Measurements from ENCODE around the gene OR4N5. TPM values are rescaled to one million over a fixed set of nuclear protein-coding genes. Genes with fewer than 3 reads are reported as not detected.
"Not testable (repeated sequence)": the region's sequence is repeated elsewhere in the genome, so short reads cannot be mapped to it uniquely, and the experiment has no call there.

Gene OR4N5
- polyA plus RNA-seq (2013, experiment 1 of 2), result not detected
- polyA plus RNA-seq (2013, experiment 2 of 2), result not detected

GRCh38 chr14:20138520-20138919 lies at the start of gene OR4N5:
TSS of gene OR4N5 (plus strand) at chr14:20138820. CDS start at chr14:20143736, 4,916 bp downstream.
- Histone ChIP-seq H3K14ac (ENCODE audit: low read length) (no peak within 1 kb of the TSS), H3K4me1 (ENCODE audit: control insufficient read depth in 2 of 2, insufficient read depth in 1 of 2, low read depth in 1 of 2, low read length in 2 of 2) (no peaks in the 10 kb centered on the region), H2AK5ac (ENCODE audit: low read depth, low read length) (no peak within 1 kb of the TSS), H3K79me1 (ENCODE audit: low read depth, low read length) (no peaks in the 10 kb centered on the region), H3K27ac (replicated peaks; ENCODE audit: low read length) (no peak within 1 kb of the TSS), H3K4me2 (ENCODE audit: insufficient read depth, low read length, poor library complexity, severe bottlenecking) (no peak within 1 kb of the TSS), H2BK5ac (ENCODE audit: low read length) (no peak within 1 kb of the TSS), H3K9ac (ENCODE audit: low read depth, low read length, poor library complexity) (no peak within 1 kb of the TSS), H2BK120ac (ENCODE audit: low read depth, low read length) (no peak within 1 kb of the TSS), H3K36me3 (replicated peaks in 1 of 2; ENCODE audit: control insufficient read depth in 2 of 2, insufficient read depth in 2 of 2, low read length in 2 of 2) (no peaks in the 10 kb centered on the region), H2BK15ac (ENCODE audit: low read length) (no peak within 1 kb of the TSS), H3K4ac (ENCODE audit: low read length) (no peak within 1 kb of the TSS), H3K27me3 (ENCODE audit: control insufficient read depth in 3 of 3, insufficient read depth in 3 of 3, low read depth in 1 of 3, low read length in 3 of 3) (peaks cover 0 to 3% (median 0%) of the 10 kb centered on the region in 3 experiments), H3K18ac (ENCODE audit: low read length) (no peak within 1 kb of the TSS), H3K9me3 (replicated peaks in 1 of 2; ENCODE audit: control insufficient read depth in 2 of 2, insufficient read depth in 1 of 2, low read depth in 1 of 2, low read length in 2 of 2) (peaks cover 0 to 8% of the 10 kb centered on the region in 2 donors), H4K8ac (ENCODE audit: low read depth, low read length) (no peak within 1 kb of the TSS), H2AFZ (ENCODE audit: low read length) (no peak within 1 kb of the TSS), H3K4me3 (ENCODE audit: low read length in 2 of 2) (no peak within 1 kb of the TSS), H2BK12ac (ENCODE audit: low read length) (no peak within 1 kb of the TSS), H3K23ac (ENCODE audit: low read depth, low read length, poor library complexity) (no peak within 1 kb of the TSS), H4K91ac (ENCODE audit: low read depth, low read length, poor library complexity) (no peak within 1 kb of the TSS)
- WGBS, 2 donors (ENCODE audit: extremely low coverage in 2 of 2, insufficient read length in 2 of 2, insufficient replicate concordance in 1 of 2), result no CpG with 5 or more reads among the region's 2 CpGs
- no peak for DNase-seq (ENCODE audit: low spot score)

- peaks cover 0 to 8% of the 10 kb centered on the region in 2 donors for H3K9me3 ChIP-seq (replicated peaks in 1 of 2; ENCODE audit: control insufficient read depth in 2 of 2, insufficient read depth in 1 of 2, low read depth in 1 of 2, low read length in 2 of 2)
These were observed 46.6 kb upstream of the OR4N5 start for GRCh38 chr14:20092050-20092449.

GRCh38 chr14:20093442-20093841 lies 45.2 kb upstream of the OR4N5 start:
- Histone ChIP-seq H3K4me3 (ENCODE audit: low read length in 2 of 2) (no peak overlapping the region), H3K27me3 (ENCODE audit: control insufficient read depth in 3 of 3, insufficient read depth in 3 of 3, low read depth in 1 of 3, low read length in 3 of 3) (no peaks in the 10 kb centered on the region), H3K4me1 (ENCODE audit: control insufficient read depth in 2 of 2, insufficient read depth in 1 of 2, low read depth in 1 of 2, low read length in 2 of 2) (no peaks in the 10 kb centered on the region), H3K36me3 (replicated peaks in 1 of 2; ENCODE audit: control insufficient read depth in 2 of 2, insufficient read depth in 2 of 2, low read length in 2 of 2) (no peaks in the 10 kb centered on the region), H3K14ac (ENCODE audit: low read length) (no peak overlapping the region), H2BK5ac (ENCODE audit: low read length) (no peak overlapping the region), H3K18ac (ENCODE audit: low read length) (no peak overlapping the region), H2AK5ac (ENCODE audit: low read depth, low read length) (no peak overlapping the region), H2BK12ac (ENCODE audit: low read length) (no peak overlapping the region), H4K8ac (ENCODE audit: low read depth, low read length) (no peak overlapping the region), H3K9me3 (replicated peaks in 1 of 2; ENCODE audit: control insufficient read depth in 2 of 2, insufficient read depth in 1 of 2, low read depth in 1 of 2, low read length in 2 of 2) (peaks cover 0 to 9% of the 10 kb centered on the region in 2 donors), H4K91ac (ENCODE audit: low read depth, low read length, poor library complexity) (no peak overlapping the region), H3K79me1 (ENCODE audit: low read depth, low read length) (no peaks in the 10 kb centered on the region), H3K23ac (ENCODE audit: low read depth, low read length, poor library complexity) (no peak overlapping the region), H3K9ac (ENCODE audit: low read depth, low read length, poor library complexity) (no peak overlapping the region), H2AFZ (ENCODE audit: low read length) (no peak overlapping the region), H2BK15ac (ENCODE audit: low read length) (no peak overlapping the region), H2BK120ac (ENCODE audit: low read depth, low read length) (no peak overlapping the region), H3K27ac (replicated peaks; ENCODE audit: low read length) (no peak overlapping the region), H3K4ac (ENCODE audit: low read length) (no peak overlapping the region), H3K4me2 (ENCODE audit: insufficient read depth, low read length, poor library complexity, severe bottlenecking) (no peak overlapping the region)
- WGBS, 2 donors (ENCODE audit: extremely low coverage in 2 of 2, insufficient read length in 2 of 2, insufficient replicate concordance in 1 of 2), result no CpG with 5 or more reads among the region's 4 CpGs
- DNase-seq (ENCODE audit: low spot score), result no peak

More at GRCh38 chr14:20092050-20092449, 46.6 kb upstream of the OR4N5 start:
- H2AFZ ChIP-seq (ENCODE audit: low read length), result no peak overlapping the region
- H4K8ac ChIP-seq (ENCODE audit: low read depth, low read length), result no peak overlapping the region
- no peaks in the 10 kb centered on the region for H3K4me1 ChIP-seq (ENCODE audit: control insufficient read depth in 2 of 2, insufficient read depth in 1 of 2, low read depth in 1 of 2, low read length in 2 of 2)
- DNase-seq (ENCODE audit: low spot score), result no peak
- H2BK15ac ChIP-seq (ENCODE audit: low read length), result no peak overlapping the region
- no peak overlapping the region for H4K91ac ChIP-seq (ENCODE audit: low read depth, low read length, poor library complexity)
- no peak overlapping the region for H2AK5ac ChIP-seq (ENCODE audit: low read depth, low read length)
- H3K4me2 ChIP-seq (ENCODE audit: insufficient read depth, low read length, poor library complexity, severe bottlenecking), result no peak overlapping the region
- no peak overlapping the region for H2BK5ac ChIP-seq (ENCODE audit: low read length)
- H3K36me3 ChIP-seq (replicated peaks in 1 of 2; ENCODE audit: control insufficient read depth in 2 of 2, insufficient read depth in 2 of 2, low read length in 2 of 2), result no peaks in the 10 kb centered on the region
- no peak overlapping the region for H2BK12ac ChIP-seq (ENCODE audit: low read length)
- H3K27me3 ChIP-seq (ENCODE audit: control insufficient read depth in 3 of 3, insufficient read depth in 3 of 3, low read depth in 1 of 3, low read length in 3 of 3), result no peaks in the 10 kb centered on the region
- no peak overlapping the region for H3K18ac ChIP-seq (ENCODE audit: low read length)
- no peak overlapping the region for H2BK120ac ChIP-seq (ENCODE audit: low read depth, low read length)
- H3K14ac ChIP-seq (ENCODE audit: low read length), result no peak overlapping the region
- no CpG with 5 or more reads among the region's 4 CpGs for WGBS, 2 donors (ENCODE audit: extremely low coverage in 2 of 2, insufficient read length in 2 of 2, insufficient replicate concordance in 1 of 2)
- H3K27ac ChIP-seq (replicated peaks; ENCODE audit: low read length), result no peak overlapping the region
- no peak overlapping the region for H3K4ac ChIP-seq (ENCODE audit: low read length)
- no peak overlapping the region for H3K4me3 ChIP-seq (ENCODE audit: low read length in 2 of 2)
- H3K79me1 ChIP-seq (ENCODE audit: low read depth, low read length), result no peaks in the 10 kb centered on the region
- no peak overlapping the region for H3K9ac ChIP-seq (ENCODE audit: low read depth, low read length, poor library complexity)
- H3K23ac ChIP-seq (ENCODE audit: low read depth, low read length, poor library complexity), result no peak overlapping the region

GRCh38 chr14:20098926-20099770 lies 39.5 kb upstream of the OR4N5 start:
- H3K4me3 ChIP-seq (ENCODE audit: low read length in 2 of 2); H3K4me2 ChIP-seq (ENCODE audit: insufficient read depth, low read length, poor library complexity, severe bottlenecking); H2BK12ac ChIP-seq (ENCODE audit: low read length); H2AK5ac ChIP-seq (ENCODE audit: low read depth, low read length); H3K9me3 ChIP-seq (replicated peaks in 1 of 2; ENCODE audit: control insufficient read depth in 2 of 2, insufficient read depth in 1 of 2, low read depth in 1 of 2, low read length in 2 of 2); H3K18ac ChIP-seq (ENCODE audit: low read length); H3K36me3 ChIP-seq (replicated peaks in 1 of 2; ENCODE audit: control insufficient read depth in 2 of 2, insufficient read depth in 2 of 2, low read length in 2 of 2); H3K79me1 ChIP-seq (ENCODE audit: low read depth, low read length); H3K9ac ChIP-seq (ENCODE audit: low read depth, low read length, poor library complexity); H4K8ac ChIP-seq (ENCODE audit: low read depth, low read length); H2BK5ac ChIP-seq (ENCODE audit: low read length); H3K4ac ChIP-seq (ENCODE audit: low read length); H3K4me1 ChIP-seq (ENCODE audit: control insufficient read depth in 2 of 2, insufficient read depth in 1 of 2, low read depth in 1 of 2, low read length in 2 of 2); H2BK120ac ChIP-seq (ENCODE audit: low read depth, low read length); H3K27ac ChIP-seq (replicated peaks; ENCODE audit: low read length); DNase-seq (ENCODE audit: low spot score); H2AFZ ChIP-seq (ENCODE audit: low read length); H3K27me3 ChIP-seq (ENCODE audit: control insufficient read depth in 3 of 3, insufficient read depth in 3 of 3, low read depth in 1 of 3, low read length in 3 of 3); H2BK15ac ChIP-seq (ENCODE audit: low read length); H3K14ac ChIP-seq (ENCODE audit: low read length); H4K91ac ChIP-seq (ENCODE audit: low read depth, low read length, poor library complexity); H3K23ac ChIP-seq (ENCODE audit: low read depth, low read length, poor library complexity): not testable (repeated sequence)
- no CpG with 5 or more reads among the region's 32 CpGs for WGBS, 2 donors (ENCODE audit: extremely low coverage in 2 of 2, insufficient read length in 2 of 2, insufficient replicate concordance in 1 of 2)
